HFF-Myc (cell line): ENCODE data around the gene HPX.

ENCODE experiments used
- DNase-seq: peaks from one replicate; pipeline ENCODE4 v3.0.0-alpha.2; 2011; ENCODE audit warnings: low read depth; ENCODE audit errors: extremely low read depth
- H3K4me3 ChIP-seq: replicated peaks from 2 replicates; pipeline ENCODE4 v1.5.1; 2011; ENCODE audit warnings: low read depth, mild to moderate bottlenecking, control low read depth, low read length
- TF ChIP-seq, protein P1 (sequence below): IDR thresholded peaks from 2 replicates; pipeline ENCODE4 v1.5.1; 2012; ENCODE audit warnings: mild to moderate bottlenecking, low read depth, low read length, control low read depth; ENCODE audit errors: missing control alignments

Gene HPX

GRCh38 chr11:6404342-6405051 is 36.3 kb downstream of the HPX start:
- TF ChIP-seq, protein P1, sequence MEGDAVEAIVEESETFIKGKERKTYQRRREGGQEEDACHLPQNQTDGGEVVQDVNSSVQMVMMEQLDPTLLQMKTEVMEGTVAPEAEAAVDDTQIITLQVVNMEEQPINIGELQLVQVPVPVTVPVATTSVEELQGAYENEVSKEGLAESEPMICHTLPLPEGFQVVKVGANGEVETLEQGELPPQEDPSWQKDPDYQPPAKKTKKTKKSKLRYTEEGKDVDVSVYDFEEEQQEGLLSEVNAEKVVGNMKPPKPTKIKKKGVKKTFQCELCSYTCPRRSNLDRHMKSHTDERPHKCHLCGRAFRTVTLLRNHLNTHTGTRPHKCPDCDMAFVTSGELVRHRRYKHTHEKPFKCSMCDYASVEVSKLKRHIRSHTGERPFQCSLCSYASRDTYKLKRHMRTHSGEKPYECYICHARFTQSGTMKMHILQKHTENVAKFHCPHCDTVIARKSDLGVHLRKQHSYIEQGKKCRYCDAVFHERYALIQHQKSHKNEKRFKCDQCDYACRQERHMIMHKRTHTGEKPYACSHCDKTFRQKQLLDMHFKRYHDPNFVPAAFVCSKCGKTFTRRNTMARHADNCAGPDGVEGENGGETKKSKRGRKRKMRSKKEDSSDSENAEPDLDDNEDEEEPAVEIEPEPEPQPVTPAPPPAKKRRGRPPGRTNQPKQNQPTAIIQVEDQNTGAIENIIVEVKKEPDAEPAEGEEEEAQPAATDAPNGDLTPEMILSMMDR = no peak
- no peak for DNase-seq
- H3K4me3 ChIP-seq = no peak overlapping the region

DNA sequence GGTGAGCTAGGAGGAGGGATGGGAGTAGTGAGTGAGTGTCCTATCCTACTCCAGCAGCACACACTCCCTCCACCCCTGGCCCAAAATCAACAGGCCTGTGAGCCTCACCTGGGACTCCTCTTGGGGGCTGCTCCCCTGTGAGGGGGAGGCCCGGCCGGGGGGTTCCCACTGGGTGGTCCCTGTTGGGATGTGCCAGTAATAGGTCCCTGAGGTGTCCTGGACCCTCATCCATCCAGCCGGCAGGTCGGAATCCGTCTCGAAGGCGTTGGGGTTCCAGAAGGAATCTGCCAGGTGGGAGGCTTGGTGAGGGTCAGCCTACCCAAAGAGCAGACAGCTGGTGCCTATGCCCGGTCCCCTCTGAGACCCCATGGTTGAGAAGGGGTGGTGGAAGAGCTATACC is 37.2 kb downstream of the HPX start:
- DNase-seq = no peak
- TF ChIP-seq, protein P1 = no peak
- H3K4me3 ChIP-seq = no peak overlapping the region

DNA sequence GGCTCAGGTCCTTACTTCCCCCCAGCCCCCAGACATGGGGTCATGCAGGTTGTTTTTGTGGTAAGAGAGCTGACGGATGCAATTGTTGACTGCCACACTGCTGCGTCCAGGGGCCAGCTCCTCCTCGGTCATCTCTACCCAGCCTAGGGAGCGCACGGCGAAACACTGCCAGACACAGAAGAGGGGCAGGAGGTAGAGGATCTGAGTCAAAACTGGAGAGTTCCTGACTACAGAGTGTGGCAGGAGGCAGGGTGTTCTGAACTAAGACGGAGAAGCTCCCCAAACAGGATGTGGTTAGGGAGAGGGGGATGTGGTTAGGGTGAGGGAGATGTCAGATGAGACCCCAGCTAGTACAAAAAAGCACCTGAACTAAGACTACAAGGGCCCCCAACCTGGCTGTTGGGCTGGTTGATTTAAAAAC is 38.2 kb downstream of the HPX start:
- no peak overlapping the region for H3K4me3 ChIP-seq
- TF ChIP-seq, protein P1 = no peak
- no peak for DNase-seq

DNA sequence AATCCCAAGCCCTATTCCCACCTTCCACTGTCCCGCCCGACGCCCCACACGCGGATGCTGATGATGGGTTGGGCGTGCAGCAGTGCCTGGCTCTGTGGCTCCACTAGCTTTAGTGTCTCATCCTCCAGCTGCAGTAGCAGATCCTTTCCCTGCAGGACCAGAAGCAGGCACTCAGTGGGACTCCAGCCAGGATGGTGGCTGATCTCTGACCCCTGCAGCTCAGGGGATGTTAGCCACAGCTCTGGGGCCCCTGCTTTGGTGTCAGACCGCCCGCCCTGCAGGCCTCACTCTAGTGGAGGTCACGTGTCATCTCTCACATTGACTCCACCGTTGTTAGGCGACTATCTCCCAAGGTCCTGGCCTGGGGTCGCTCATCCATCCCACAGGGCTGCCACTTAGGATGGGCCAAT is 38.7 kb downstream of the HPX start:
- DNase-seq = no peak
- TF ChIP-seq, protein P1 = no peak
- H3K4me3 ChIP-seq = no peak overlapping the region

GRCh38 chr11:6401464-6401863 is 39.3 kb downstream of the HPX start:
- DNase-seq = no peak
- TF ChIP-seq, protein P1 = no peak
- H3K4me3 ChIP-seq = no peak overlapping the region

- no peak overlapping the region for H3K4me3 ChIP-seq
- TF ChIP-seq, protein P1 = no peak
- no peak for DNase-seq
These were observed 40.1 kb downstream of the HPX start for GRCh38 chr11:6400431-6401345.
